ENCODE data around the gene RELT.

Gene RELT

DNA sequence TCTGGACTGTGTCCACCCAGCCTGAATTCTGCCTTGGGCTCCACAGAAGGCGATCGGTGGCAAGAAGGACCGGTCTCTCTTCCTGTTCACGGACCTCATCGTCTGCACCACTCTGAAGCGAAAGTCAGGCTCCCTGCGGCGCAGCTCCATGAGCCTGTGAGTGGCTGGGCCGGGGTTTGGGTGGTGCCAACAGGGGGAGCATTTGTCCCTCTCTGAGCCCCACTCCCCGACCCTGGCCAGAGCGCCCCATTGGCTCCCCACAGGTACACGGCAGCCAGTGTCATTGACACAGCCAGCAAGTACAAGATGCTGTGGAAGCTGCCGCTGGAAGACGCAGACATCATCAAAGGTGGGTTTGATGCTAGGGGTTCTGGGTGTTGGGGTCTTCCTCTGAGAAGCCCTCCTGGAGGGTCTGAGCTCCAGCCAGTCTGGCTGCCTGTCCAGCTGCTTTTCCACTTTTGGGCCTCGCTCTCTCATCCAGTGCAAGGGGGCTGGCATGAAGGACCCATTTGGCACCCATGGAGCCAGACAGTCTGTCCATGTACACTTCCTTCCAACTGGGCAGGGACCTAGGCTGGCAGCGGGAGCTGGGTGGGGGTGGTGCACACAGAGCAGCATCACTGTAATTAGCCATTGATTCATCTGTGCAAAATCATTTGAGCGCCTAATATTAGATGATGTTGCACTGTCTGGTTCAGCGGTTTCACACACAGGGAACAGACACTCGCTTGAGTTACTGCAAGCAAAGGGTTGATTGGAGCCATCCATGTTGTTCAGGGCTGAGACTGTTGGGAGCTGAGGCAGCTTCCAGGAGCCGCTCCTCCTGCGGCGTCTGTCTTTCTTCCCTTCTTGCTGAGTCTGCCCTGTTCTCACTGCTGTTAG is 19.0 kb upstream of the RELT start:
- H3K36me3 Mint-ChIP-seq (ENCODE audit: insufficient read depth): peaks cover 3% of the 10 kb centered on the region
- no peak for DNase-seq
- H3K4me3 Mint-ChIP-seq: no peak overlapping the region
- no peak overlapping the region for H3K27ac Mint-ChIP-seq
- ATAC-seq (replicated peaks): no peak
- no peaks in the 10 kb centered on the region for H3K9me3 Mint-ChIP-seq
- no peaks in the 10 kb centered on the region for H3K27me3 Mint-ChIP-seq
- H3K4me1 Mint-ChIP-seq (ENCODE audit: low read depth in 2 of 2): no peaks in the 10 kb centered on the region

DNA sequence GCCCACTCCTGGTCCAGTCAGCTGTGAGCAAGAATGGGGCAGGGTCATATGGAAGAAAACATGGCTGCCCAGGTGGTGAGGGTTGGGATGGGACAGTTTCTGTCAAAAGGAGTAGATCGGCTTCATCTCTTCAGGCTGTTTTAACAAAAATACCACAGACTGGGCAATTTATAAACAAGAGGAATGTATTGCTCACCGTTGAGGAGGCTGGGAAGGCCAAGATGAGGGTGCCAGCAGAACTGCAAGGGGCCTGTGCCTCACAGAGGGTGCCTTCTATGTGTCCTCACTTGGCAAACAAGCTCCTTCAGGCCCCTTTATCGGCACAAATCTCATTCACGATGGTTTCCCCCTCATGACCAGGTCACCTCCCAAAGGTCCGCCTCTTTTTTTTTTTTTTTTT is 18.1 kb upstream of the RELT start:
- H3K4me3 Mint-ChIP-seq: no peak overlapping the region
- H3K9me3 Mint-ChIP-seq: no peaks in the 10 kb centered on the region
- no peak for DNase-seq
- no peak overlapping the region for H3K27ac Mint-ChIP-seq
- no peak for ATAC-seq (replicated peaks)
- H3K36me3 Mint-ChIP-seq (ENCODE audit: insufficient read depth): no peaks in the 10 kb centered on the region
- no peaks in the 10 kb centered on the region for H3K27me3 Mint-ChIP-seq
- H3K4me1 Mint-ChIP-seq (ENCODE audit: low read depth in 2 of 2): no peaks in the 10 kb centered on the region

GRCh38 chr11:73359341-73359740 is 16.9 kb upstream of the RELT start:
- Mint-ChIP-seq H3K4me1 (ENCODE audit: low read depth in 2 of 2) (peaks cover 3 to 4% of the 10 kb centered on the region in 2 donors), H3K27me3 (no peaks in the 10 kb centered on the region), H3K36me3 (ENCODE audit: insufficient read depth) (peaks cover 4% of the 10 kb centered on the region), H3K9me3 (no peaks in the 10 kb centered on the region), H3K27ac (no peak overlapping the region), H3K4me3 (no peak overlapping the region)
- DNase-seq (no peak), ATAC-seq (replicated peaks) (no peak)

GRCh38 chr11:73359930-73360742 is 16.1 kb upstream of the RELT start:
- no peak for DNase-seq
- Mint-ChIP-seq H3K27ac (no peak overlapping the region), H3K4me1 (ENCODE audit: low read depth in 2 of 2) (peaks cover 3 to 4% of the 10 kb centered on the region in 2 donors), H3K4me3 (no peak overlapping the region), H3K36me3 (ENCODE audit: insufficient read depth) (peaks cover 4% of the 10 kb centered on the region), H3K9me3 (no peaks in the 10 kb centered on the region), H3K27me3 (no peaks in the 10 kb centered on the region)
- no peak for ATAC-seq (replicated peaks)

GRCh38 chr11:73360743-73361369 is 15.3 kb upstream of the RELT start:
- DNase-seq: no peak
- no peaks in the 10 kb centered on the region for H3K27me3 Mint-ChIP-seq
- H3K9me3 Mint-ChIP-seq: no peaks in the 10 kb centered on the region
- no peak overlapping the region for H3K27ac Mint-ChIP-seq
- H3K4me1 Mint-ChIP-seq (ENCODE audit: low read depth in 2 of 2): peaks cover 6 to 11% of the 10 kb centered on the region in 2 donors
- no peak overlapping the region for H3K4me3 Mint-ChIP-seq
- peaks cover 4% of the 10 kb centered on the region for H3K36me3 Mint-ChIP-seq (ENCODE audit: insufficient read depth)
- ATAC-seq (replicated peaks): no peak

- Mint-ChIP-seq H3K4me3 (no peak overlapping the region), H3K27ac (peak overlapping the region in 1 of 2 donors; percentile 18)
Measured at GRCh38 chr11:73361953-73362776, 14.0 kb upstream of the RELT start.

DNA sequence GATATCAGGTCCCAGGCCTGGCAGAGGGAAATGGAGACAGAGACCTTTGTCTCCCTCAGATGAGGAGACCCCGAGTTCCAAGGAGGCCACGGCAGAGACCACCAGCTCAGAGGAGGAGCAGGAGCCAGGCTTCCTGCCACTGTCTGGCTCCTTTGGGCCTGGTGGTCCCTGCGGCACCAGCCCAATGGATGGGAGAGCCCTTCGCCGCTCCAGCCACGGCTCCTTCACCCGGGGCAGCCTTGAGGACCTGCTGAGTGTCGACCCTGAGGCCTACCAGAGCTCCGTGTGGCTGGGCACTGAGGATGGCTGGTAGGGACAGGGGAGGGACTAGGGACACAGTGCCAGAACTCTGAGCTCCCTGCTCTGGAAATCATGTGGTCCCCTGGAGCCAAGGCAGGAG is 13.1 kb upstream of the RELT start:
- ATAC-seq (replicated peaks): no peak
- Mint-ChIP-seq H3K27ac (peak overlapping the region in 1 of 2 donors; percentile 79), H3K9me3 (no peaks in the 10 kb centered on the region), H3K4me3 (no peak overlapping the region), H3K4me1 (ENCODE audit: low read depth in 2 of 2) (peaks cover 20 to 28% of the 10 kb centered on the region in 2 donors), H3K27me3 (no peaks in the 10 kb centered on the region), H3K36me3 (ENCODE audit: insufficient read depth) (peaks cover 4% of the 10 kb centered on the region)
- DNase-seq: no peak

More at GRCh38 chr11:73361953-73362776, 14.0 kb upstream of the RELT start:
- peaks cover 4% of the 10 kb centered on the region for H3K36me3 Mint-ChIP-seq (ENCODE audit: insufficient read depth)
- DNase-seq (no peak), ATAC-seq (replicated peaks) (no peak)
- H3K27me3 Mint-ChIP-seq: no peaks in the 10 kb centered on the region
- H3K9me3 Mint-ChIP-seq: no peaks in the 10 kb centered on the region
- H3K4me1 Mint-ChIP-seq (ENCODE audit: low read depth in 2 of 2): peaks cover 19 to 23% of the 10 kb centered on the region in 2 donors

DNA sequence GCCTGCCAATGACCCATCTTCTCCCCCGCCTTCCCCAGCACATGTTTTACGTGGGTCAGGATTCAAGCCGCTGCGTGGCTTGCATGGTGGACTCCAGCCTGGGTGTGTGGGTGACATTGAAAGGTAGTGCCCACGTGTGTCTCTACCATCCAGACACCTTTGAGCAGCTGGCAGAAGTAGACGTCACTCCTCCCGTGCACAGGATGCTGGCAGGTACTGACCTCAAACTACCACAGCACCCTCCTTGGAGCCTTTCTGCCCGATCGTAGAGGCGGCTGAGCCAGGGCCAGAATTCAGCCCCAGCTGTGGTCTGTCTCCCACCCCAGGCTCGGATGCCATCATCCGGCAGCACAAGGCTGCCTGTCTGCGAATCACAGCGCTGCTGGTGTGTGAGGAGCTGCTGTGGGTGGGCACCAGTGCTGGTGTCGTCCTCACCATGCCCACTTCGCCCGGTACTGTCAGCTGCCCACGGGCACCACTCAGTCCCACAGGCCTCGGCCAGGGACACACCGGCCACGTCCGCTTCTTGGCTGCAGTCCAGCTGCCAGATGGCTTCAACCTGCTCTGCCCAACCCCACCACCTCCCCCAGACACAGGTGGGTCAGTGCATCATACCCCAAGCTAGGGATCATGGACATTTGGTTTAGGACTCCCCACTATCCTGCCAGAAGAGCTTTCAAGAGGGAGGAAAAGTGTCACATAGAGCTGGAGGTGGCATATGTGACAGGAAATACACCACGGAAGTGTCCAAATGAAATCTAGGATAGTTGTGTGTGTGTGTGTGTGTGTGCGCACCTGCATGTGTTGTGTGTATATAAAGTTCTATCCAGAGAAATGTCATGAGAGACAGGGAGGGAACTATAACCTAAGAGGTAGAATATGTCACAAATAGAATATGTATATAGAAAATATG is 10.6 kb upstream of the RELT start:
- Mint-ChIP-seq H3K27ac (peak overlapping the region; percentile 92 to 97), H3K4me3 (peak overlapping the region; percentile 63 to 81), H3K4me1 (ENCODE audit: low read depth in 2 of 2) (peaks cover 20 to 28% of the 10 kb centered on the region in 2 donors), H3K27me3 (no peaks in the 10 kb centered on the region), H3K36me3 (ENCODE audit: insufficient read depth) (peaks cover 4% of the 10 kb centered on the region), H3K9me3 (no peaks in the 10 kb centered on the region)
- DNase-seq (peak in 1 of 3 experiments; percentile 32), ATAC-seq (replicated peaks) (peak; percentile 65)

DNA sequence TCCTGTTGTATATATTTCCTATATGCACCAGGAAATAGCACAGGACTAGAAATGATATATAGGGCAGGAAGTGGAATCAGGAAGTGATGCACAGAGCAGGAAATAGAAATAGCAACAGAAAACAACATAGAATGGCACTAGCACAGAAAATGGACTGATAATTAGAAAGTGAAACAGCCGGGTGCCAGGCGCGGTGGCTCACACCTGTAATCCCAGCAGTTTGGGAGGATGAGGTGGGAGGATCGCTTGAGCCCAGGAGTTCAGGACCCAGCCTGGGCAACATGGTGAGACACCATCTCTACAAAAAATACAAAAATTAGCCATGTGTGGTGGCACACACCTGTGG is 10.0 kb upstream of the RELT start:
- no peaks in the 10 kb centered on the region for H3K27me3 Mint-ChIP-seq
- ATAC-seq (replicated peaks): peak; percentile 85
- peak in 1 of 3 experiments; percentile 41 for DNase-seq
- peaks cover 4% of the 10 kb centered on the region for H3K36me3 Mint-ChIP-seq (ENCODE audit: insufficient read depth)
- peak overlapping the region; percentile 63 to 81 for H3K4me3 Mint-ChIP-seq
- peaks cover 20 to 28% of the 10 kb centered on the region in 2 donors for H3K4me1 Mint-ChIP-seq (ENCODE audit: low read depth in 2 of 2)
- peak overlapping the region; percentile 92 to 97 for H3K27ac Mint-ChIP-seq
- no peaks in the 10 kb centered on the region for H3K9me3 Mint-ChIP-seq

DNA sequence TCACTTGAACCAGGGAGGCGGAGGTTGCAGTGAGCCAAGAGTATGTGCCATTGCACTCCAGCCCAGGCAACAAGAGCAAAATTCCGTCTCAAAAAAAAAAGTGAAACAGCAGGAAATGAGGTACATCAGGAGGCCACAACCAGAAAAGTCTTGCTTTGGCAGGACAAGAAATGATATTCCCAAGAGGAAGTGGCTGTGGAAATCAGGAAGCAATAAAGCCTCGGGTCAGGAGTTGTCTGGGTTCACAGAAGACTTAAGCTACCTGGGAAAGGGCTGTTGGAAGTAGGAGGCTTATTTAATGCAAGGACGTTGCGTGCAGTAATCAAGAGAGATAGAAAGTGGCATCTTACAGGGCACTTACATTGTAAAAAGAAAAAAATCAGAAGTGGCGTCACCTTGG is 9.2 kb upstream of the RELT start:
- DNase-seq: no peak
- Mint-ChIP-seq H3K36me3 (ENCODE audit: insufficient read depth) (peaks cover 4% of the 10 kb centered on the region), H3K9me3 (no peaks in the 10 kb centered on the region), H3K4me1 (ENCODE audit: low read depth in 2 of 2) (peaks cover 20 to 28% of the 10 kb centered on the region in 2 donors), H3K27me3 (no peaks in the 10 kb centered on the region), H3K4me3 (peak overlapping the region; percentile 63 to 81), H3K27ac (peak overlapping the region; percentile 92 to 97)
- ATAC-seq (replicated peaks): no peak

GRCh38 chr11:73367482-73368024 is 8.6 kb upstream of the RELT start:
- Mint-ChIP-seq H3K9me3 (no peaks in the 10 kb centered on the region), H3K36me3 (ENCODE audit: insufficient read depth) (peaks cover 4% of the 10 kb centered on the region), H3K27ac (peak overlapping the region; percentile 92 to 97), H3K27me3 (no peaks in the 10 kb centered on the region), H3K4me1 (ENCODE audit: low read depth in 2 of 2) (peaks cover 20 to 28% of the 10 kb centered on the region in 2 donors), H3K4me3 (peak overlapping the region; percentile 2 to 63)
- DNase-seq (no peak), ATAC-seq (replicated peaks) (peak; percentile 20)

Measured in effector memory CD8-positive, alpha-beta T cell (primary cell).